ENCODE results near the gene HAO2.
"Not testable (repeated sequence)": the region's sequence is repeated elsewhere in the genome, so short reads cannot be mapped to it uniquely, and the experiment has no call there.

HAO2 gene

GRCh38 chr1:119347858-119348257 lies 20.7 kb upstream of the HAO2 start:
- no peak for DNase-seq

GRCh38 chr1:119348941-119349340 lies 19.6 kb upstream of the HAO2 start:
- DNase-seq = no peak

DNA sequence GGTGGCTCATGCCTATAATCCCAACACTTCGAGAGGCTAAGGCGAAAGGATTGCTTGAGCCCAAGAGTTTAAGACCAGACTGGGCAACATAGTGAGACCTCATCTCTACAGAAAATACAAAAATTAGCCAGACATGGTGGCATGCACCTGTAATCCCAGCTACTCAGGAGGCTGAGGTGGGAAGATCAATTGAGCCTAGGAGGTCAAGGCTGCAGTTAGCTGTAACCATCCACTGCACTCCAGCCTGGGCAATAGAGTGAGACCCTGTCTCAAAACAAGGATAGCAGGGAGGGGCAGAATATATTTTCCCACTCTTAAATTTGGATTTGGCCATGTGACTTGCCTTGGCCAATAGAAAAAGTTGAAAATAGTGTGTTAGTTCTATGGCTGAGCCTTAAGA lies 17.7 kb upstream of the HAO2 start:
- not testable (repeated sequence) for DNase-seq

GRCh38 chr1:119351997-119352396 lies 16.6 kb upstream of the HAO2 start:
- no peak for DNase-seq

DNA sequence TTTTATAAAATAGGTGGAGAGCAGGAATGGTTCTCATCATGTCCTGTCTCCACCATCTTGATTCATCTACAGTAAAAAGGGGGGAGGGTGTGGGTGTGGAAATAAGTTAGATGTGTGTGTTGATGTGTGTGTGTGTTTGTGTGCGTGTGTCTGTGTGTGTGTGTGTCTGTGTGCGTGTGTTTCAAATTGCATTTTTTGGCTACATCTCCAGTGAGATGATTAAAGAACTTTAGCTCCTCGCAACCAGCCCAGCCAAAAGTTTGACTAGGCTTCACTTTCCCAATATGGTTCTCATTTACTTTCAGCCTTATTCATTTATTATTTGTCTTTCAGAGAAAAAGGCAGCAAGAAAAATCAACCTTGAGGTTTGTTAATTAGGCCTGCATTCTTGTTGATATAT lies 14.7 kb upstream of the HAO2 start:
- DNase-seq = no peak

- DNase-seq = no peak
Observed at GRCh38 chr1:119358636-119359035, 9.9 kb upstream of the HAO2 start.

GRCh38 chr1:119359730-119360129 lies 8.9 kb upstream of the HAO2 start:
- no peak for DNase-seq

GRCh38 chr1:119361205-119361604 lies 7.4 kb upstream of the HAO2 start:
- no peak for DNase-seq

- no peak for DNase-seq
Observed at GRCh38 chr1:119361620-119362344, 6.8 kb upstream of the HAO2 start.

- DNase-seq = no peak
Observed at GRCh38 chr1:119363162-119363561, 5.4 kb upstream of the HAO2 start.

- no peak for DNase-seq
Observed at GRCh38 chr1:119364640-119365039, 3.9 kb upstream of the HAO2 start.

DNA sequence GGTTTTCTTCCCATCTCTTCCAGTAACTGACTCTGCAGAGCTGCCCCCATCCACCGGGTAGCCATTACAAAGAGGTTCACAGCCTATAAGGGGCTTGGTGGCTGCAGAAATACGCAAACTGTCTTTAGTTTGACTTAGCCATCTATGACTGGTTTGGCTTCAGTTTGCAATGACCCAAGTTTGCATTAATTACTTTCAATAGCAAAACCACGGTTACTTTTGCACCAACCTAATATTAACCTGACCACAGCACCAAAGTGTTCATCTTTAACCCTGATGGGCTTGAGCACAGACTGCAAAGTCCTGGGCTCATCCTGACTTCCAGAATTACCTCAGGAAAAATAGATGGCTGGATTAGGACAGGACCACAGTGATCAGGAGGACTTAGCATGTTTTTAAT lies 2.2 kb upstream of the HAO2 start:
- no peak for DNase-seq

DNA sequence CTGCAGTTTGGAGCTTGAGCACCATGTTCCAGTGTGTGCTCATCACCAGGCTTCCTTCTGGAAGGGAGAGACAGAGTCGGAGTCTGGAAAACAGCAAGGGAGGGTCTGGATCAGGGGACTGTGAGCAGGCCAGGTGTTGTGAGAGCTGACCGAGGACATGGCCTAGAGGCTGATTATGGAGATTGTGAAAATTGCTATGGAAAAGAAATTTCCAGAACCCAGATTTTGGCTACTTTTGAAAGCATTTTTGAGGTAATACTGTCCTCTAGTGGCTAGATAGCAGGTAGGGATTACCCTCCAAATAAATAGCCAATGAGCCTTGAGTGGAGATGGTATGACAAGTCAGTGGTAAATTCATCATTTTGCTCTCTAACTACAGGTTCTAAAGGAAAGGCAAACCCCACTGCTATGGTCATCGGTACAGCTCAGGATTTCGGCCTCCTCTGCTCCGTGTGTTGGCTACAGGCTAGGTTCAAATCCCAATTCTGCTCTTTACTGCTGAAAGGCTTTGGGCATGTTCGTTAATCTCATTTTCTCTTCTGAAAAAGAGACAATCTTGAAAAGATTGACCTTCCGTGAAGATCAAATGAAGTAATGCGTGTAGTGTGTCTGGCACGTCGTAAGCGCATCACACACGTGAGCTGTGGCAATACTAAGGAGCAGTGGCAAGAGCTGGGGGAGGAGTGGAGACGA lies 1.0 kb upstream of the HAO2 start:
- DNase-seq = peak; percentile 3 to 49

DNA sequence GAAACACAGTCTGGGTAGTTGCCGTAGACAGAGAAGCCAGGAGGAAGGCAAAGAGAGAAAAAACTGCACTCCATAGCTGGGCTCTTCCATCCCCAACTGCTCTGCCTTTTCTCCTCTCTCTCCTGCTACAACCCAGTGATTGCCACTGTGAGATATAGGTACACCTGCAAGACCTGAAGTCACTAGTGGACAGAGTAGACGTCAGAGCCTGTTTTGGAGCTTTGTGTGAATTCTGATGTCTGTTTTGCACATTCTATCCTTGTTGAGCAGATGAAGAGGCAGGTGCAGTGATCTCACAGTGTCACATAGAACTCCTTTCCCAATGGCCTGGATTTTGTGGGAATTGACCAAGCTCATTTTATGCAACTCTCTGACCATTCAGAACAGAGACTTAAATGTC lies 2.2 kb downstream of the HAO2 start:
- DNase-seq = no peak

DNA sequence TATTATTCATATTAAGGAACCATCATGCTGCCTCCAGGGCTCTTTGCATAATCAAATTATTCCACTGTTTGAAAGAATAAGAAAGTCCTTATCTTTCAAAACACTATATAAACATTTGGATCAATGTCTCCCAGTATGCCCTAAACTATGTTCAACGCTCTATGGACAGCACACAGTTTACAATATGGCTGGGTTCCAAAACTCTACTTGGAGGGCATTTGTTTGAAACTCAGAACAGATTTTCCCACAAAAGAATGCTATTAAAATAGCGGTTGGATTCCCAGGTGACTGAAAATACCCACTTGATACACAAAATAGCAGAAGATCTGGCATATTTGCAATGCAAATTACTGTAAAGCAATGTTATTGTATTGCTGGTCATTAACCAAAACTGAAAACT lies 3.2 kb downstream of the HAO2 start:
- no peak for DNase-seq

- DNase-seq = peak; percentile 66 to 83
Observed at GRCh38 chr1:119372503-119373086, 4.0 kb downstream of the HAO2 start.

GRCh38 chr1:119373465-119373864 lies 4.9 kb downstream of the HAO2 start:
- DNase-seq = no peak

- DNase-seq = no peak
Observed at GRCh38 chr1:119374208-119374874, 5.8 kb downstream of the HAO2 start.

GRCh38 chr1:119375366-119375765 lies 6.8 kb downstream of the HAO2 start:
- DNase-seq = no peak

DNA sequence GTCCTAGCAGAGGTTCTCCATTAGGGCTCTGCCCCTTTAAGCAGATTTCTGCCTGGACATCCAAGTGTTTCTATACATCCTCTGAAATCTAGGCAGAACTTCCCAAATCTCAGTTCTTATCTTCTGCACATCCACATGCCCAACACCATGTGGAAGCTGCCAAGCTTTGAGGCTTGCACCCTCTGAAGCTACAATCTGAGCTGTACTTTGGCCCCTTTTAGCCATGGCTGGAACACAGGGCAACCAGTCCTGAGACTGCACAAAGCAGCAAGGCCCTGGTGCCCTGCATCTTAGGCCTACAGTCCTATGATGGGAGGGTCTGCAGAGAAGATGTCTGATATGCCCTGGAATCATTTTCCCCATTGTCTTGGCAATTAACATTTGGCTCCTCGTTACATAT lies 8.0 kb downstream of the HAO2 start:
- no peak for DNase-seq

DNA sequence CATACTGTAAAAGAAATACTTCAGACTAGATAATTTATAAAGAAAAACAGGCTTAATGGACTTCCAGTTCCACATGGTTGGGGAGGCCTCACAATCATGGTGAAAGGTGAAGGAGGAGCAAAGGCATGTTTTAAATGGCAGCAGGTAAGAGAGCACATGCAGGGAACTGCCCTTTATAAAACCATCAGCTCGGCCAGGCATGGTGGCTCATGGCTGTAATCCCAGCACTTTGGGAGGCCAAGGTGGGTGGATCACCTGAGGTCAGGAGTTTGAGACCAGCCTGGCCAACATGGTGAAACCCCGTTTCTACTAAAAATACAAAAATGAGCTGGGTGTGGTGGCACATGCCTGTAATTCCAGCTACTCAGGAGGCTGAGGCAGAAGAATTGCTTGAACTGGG lies 9.0 kb downstream of the HAO2 start:
- not testable (repeated sequence) for DNase-seq

GRCh38 chr1:119379117-119379516 lies 10.5 kb downstream of the HAO2 start:
- no peak for DNase-seq

DNA sequence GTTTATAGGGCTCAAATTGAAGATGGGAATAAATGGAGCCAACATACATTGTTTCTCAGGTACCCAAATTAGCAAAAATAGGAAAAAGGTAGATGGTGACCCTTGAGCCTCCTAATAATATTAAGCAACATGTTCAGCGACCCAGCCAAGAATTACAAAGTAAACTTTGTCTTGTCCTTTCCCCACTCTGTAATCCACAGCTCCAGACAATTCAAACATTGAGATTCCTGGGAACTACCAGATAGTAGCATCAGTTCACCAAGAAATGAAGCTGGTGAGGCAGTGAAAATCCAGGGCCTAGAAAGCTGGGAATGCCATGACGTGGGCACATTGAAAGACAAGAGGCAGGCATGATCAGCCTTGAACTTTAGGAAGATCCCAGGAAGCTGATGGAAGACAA lies 11.7 kb downstream of the HAO2 start:
- no peak for DNase-seq
